NCI-H128 (cell line): Measurements from ENCODE around the gene C2CD3.

ENCODE experiments used
- DNase-seq: peaks from one replicate; lab custom pipeline; 2025; ENCODE audit not compliant: unreplicated experiment; lab: John Stamatoyannopoulos, UW

C2CD3 gene

DNA sequence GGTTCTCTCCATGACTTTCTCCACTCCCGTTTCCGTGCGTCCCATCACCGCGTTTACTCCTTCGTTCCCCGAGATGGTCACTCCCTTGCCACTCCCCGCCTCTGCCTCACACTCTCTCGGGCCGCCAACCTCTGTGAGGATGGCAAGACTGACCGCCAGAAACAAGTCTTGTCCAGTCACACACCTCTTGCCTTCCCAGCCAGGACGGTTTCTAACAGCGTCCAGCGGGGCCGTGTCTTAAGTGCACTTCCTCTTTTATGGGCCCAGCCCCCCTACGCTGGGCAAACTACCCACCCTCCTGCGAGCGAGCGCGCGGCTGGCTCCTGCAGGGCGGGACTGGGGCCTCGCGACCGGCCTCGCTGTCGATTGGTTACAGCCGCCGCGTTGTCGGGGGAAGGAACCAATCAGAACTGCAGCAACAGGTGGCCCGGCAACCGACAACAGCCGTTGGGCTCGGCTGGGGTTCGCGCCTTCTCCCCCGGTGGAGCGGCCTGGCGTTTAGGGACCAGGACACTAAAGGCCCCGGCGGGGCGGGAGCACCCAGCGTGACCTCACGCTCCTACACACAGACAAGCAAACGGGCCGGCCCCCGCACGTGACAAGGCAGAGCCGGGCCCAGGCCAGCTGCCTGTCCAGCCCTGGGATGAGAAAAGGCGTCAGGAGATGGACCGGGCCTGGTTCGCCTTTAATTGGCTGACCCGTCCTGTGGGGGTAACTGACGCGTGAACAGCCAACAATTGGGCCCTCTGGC is 187.6 kb downstream of the C2CD3 start:
- DNase-seq = peak; percentile 94

GRCh38 chr11:73982595-73982989 is 188.2 kb downstream of the C2CD3 start, which contains the start of gene UCP2:
TSS of gene UCP2 (minus strand) at chr11:73982843. CDS start at chr11:73978378, 4,465 bp downstream.
- peak; percentile 82 for DNase-seq

GRCh38 chr11:73981051-73981805 is 189.6 kb downstream of the C2CD3 start:
- no peak for DNase-seq

DNA sequence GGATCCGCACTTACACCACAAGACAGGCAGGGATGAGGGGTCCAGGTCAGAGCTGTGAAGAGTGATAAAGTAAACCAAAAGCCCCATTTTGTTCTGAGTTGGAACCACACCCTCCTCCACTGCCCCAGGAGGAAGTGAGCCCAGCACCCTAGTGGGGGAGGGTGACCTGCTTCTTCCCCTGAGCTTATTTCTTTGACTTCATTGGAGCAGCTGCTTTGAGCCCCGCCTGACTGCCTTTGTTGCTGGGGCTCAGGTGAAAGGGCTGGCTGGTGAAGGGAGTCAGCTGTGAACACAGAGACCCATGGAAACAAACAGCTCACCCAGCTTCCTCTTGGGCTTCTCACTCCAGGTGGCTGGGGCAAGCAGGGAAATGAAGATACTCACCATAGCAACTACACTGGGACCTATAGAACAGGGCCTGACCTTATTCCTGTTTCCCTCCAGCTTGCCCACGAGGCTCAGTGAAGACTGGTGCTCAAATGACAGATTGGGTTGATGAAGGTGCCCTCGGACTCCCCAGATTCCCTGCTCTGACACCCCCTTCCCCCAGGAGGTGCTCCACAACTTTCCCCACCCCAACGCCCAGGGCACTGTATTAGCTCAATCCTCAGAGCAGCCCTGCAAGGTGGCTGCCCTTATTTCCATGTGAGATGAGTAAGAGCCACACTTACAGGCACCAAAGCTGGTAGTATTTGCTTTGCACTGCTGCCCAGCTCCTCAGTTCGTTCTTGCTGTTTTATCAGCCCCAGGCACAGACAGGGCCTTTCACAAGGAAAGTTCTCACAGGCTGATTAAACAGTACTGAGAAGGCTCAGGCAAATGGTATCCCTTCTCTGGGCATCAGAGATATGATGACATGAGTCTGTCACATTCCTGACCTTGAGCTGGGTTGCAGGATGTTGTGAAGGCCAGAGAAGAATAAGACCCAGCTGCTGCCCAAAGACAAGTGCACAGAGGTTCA is 190.5 kb downstream of the C2CD3 start:
- peak; percentile 20 for DNase-seq

DNA sequence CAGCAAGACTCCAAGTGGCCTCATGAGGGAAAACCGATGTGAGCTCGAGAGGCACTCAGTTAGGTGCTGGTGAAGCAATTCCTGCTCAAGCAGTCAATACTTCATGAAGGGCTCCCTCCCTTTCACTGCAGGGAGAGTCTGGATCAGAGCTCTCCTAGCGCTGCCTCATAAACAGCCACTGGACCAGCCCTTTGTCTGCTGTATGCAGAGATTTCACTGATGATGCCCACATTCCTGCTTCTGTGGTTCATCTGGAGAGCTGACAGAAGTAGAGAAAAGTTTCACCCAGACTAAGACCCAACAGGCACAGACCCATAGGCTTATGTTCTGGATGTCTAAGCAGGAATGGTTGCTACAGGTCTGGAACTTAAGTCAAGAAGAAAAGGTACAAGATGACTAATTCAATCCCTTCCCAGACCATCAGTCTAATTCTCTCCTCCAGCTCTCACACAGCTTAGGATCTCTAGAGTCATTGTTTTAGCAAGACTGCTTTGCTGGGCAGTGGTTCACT is 192.2 kb downstream of the C2CD3 start:
- DNase-seq = no peak

DNA sequence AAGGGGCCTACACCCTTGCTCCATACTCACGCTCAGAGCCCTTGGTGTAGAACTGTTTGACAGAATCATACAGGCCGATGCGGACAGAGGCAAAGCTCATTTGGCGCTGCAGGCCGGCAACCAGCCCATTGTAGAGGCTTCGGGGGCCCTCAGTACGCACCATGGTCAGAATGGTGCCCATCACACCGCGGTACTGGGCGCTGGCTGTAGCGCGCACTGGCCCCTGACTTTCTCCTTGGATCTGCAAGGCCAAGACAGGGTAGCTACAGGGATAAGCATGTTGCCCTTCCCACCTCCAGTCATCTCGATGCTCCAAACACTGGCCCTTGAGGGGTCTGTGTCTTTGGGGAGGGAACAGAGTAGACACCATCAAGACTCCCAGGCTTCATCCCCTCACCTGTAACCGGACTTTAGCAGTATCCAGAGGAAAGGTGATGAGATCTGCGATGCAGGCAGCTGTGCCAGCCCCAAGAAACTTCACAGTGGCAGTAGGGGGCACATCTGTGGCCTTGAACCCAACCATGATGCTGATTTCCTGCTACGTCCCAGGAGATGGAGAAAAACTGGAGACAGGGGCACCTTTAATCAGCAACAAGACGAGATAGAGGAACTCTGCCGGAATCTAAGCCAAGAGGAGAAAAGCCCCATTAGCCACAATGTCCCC is 192.8 kb downstream of the C2CD3 start:
- DNase-seq = no peak

GRCh38 chr11:73976451-73977151 is 194.2 kb downstream of the C2CD3 start:
- DNase-seq = no peak

DNA sequence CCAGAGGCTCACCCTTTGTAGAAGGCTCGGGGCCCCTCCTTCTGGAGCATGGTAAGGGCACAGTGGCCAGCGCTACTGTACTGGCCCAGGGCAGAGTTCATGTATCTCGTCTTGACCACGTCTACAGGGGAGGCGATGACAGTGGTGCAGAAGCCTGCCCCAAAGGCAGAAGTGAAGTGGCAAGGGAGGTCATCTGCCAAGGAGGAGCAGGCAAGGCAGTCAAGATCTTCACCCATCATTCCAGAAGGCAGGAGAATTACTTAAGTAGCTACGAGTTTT is 195.4 kb downstream of the C2CD3 start:
- DNase-seq = no peak

- DNase-seq = no peak
Observed at GRCh38 chr11:73974604-73975478, 196.0 kb downstream of the C2CD3 start.

GRCh38 chr11:73972620-73973449 is 198.0 kb downstream of the C2CD3 start:
- no peak for DNase-seq

GRCh38 chr11:73972187-73972586 is 198.6 kb downstream of the C2CD3 start:
- DNase-seq = no peak

DNA sequence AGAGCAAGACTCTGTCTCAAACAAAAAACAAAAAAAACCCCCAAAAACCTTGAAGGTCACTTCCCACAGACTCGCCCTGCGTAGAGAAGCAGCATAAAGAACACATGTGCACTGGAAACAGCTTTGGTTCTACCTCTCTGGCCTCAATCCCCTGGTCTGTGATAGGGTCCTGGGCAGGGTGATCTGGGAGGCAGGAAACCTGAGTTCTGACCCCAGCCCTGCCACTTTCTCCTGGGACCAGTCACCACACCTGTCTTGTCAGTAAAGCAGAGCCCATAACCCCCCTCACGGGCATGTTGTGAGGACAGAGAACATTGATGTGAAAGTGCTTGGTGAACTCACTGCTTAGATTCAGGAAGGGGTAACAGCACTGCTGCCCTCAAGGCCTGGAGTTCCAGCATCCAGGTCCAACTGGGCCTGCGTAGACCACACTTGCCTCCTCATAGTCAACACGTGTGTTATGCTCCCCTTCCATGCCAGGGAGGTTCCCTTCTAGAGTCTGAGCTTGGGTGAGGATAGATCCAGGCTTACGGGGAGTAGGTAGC is 199.6 kb downstream of the C2CD3 start:
- DNase-seq = no peak

DNA sequence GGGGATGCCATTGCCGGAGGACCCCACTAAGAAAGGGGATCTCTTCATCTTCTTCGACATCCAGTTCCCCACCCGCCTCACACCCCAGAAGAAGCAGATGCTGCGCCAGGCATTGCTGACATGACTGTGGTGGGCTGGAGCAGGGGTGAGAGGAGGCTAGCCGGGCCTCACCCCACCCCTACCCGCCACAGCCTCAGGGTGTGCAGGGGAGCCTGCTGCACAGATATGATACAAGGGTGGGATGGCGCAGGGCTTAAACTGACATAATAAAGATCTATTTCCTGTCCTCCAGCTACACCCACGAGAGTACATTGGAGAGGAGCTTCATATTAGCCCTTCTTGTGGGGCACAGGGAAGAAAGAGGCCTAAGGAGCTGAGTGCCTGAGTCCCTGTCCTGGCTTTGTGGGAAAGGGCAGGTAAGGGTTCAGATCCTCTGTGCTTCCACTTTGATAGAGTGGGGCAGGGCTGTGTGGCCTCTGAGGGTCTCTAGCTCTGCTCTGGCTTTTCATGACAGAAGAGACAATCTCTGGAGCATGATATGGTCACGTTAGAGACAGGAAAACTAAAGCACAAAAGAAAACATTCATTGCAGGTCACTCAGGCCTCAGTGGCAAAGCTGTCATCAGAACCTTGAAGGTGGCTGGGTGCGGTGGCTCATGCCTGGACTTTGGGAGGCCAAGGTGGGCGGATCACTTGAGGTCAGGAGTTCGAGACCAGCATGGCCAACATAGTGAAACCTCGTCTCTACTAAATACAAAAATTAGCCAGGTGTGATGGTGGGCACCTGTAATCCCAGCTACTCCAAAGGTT is 200.6 kb downstream of the C2CD3 start:
- DNase-seq = no peak

DNA sequence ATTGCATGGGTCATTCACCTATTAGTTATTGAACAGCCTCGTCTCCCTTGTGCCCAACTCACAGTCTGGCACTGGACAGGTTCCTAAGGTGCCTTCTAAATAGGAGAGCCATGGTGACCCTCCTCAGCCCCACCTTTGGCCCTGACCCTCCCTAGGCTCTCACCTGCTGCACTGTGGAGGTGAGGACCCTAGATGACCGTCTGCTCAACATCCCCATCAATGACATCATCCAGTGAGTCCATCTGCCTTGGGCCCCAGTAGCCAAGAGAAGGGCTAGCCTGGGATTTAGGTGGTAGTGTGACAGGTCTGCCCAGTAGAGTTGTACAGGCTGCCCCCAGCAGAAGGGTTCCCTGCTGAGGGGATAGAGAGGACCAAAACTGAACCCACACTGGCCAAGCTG is 201.7 kb downstream of the C2CD3 start:
- no peak for DNase-seq

- DNase-seq = no peak
Observed at GRCh38 chr11:73968356-73968966, 202.3 kb downstream of the C2CD3 start.

DNA sequence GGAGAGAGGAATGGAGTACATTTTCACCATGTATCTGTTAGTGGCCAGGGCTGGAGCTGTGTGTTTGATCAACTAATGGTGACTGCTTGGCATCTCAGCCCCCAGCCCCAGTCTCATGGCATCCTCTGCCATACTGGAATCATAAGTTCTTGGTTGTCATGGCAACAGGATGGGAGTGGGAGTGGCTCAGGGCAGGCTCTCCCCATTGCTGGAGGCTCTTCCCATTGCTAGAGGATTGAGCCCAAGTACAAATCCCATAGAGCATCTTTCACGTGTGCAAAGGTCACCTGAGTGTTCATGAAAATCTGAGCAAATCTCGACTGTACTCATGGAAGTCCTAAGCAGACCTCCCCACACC is 205.1 kb downstream of the C2CD3 start:
- DNase-seq = no peak
